ENCODE measurements around the gene TMEM80. TPM values are rescaled to one million over a fixed set of nuclear protein-coding genes. Genes with fewer than 3 reads are reported as not detected.
A peak's percentile ranks its signal among the peaks of the same experiment; 100 is the strongest.

TMEM80 gene
- total RNA-seq, 2 donors from 2014 or later = 18.4 to 36.6 TPM

DNA sequence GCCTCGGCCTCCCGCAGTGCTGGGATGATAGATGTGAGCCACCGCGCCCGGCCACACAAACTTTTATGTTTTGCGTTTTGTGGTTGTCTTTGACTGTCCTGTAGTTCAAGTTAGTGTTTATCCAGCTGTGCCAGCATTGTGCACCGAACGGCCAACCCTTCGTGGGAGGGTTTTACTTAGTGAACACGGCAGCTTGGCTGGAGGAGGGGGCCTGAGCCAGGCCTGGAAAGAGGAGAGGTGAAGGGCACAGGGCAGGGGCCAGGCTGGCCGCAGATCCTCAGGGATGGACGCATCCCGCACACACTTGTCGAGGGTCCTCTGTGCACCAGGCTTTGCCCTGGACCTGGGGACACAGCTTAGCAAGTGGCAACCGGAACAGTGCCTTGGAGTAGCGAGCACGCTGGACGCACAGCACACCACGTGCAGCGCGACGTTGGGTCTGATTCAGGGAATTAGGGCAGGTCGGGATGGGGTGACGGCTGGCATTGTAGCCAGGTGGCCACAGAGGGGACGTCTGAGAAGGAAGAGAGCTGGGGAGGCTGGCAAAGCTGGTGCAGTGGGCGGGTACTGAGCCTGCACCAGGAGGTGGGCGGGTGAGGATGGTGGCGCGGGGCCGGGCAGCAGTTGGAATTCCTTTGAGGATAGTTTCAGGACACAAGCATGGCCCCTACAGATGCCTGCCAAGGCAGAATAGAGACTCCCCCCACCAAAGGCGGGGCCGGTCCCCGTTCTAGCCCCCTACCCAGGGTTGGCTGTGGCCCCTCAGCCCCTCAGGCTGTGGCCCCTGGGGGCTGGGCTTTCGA, 23.8 kb downstream of the TMEM80 start:
- Histone ChIP-seq H3K27ac (no peak overlapping the region), H3K4me1 (peaks cover 18% of the 10 kb centered on the region), H3K9ac (ENCODE audit: low read depth in 2 of 2, low read length in 2 of 2) (no peak overlapping the region), H3K9me3 (no peaks in the 10 kb centered on the region), H3K27me3 (no peaks in the 10 kb centered on the region), H3K4me3 (no peak overlapping the region), H3K36me3 (no peaks in the 10 kb centered on the region)
- intact Hi-C loops (cut with DNase I) = loop anchor here (2.0 to 10.0 kb wide), 2 partner anchors 23 to 165 kb away; no protein-coding TSS in a partner anchor
- peak; percentile 26 for DNase-seq
- TF ChIP-seq, protein P1, sequence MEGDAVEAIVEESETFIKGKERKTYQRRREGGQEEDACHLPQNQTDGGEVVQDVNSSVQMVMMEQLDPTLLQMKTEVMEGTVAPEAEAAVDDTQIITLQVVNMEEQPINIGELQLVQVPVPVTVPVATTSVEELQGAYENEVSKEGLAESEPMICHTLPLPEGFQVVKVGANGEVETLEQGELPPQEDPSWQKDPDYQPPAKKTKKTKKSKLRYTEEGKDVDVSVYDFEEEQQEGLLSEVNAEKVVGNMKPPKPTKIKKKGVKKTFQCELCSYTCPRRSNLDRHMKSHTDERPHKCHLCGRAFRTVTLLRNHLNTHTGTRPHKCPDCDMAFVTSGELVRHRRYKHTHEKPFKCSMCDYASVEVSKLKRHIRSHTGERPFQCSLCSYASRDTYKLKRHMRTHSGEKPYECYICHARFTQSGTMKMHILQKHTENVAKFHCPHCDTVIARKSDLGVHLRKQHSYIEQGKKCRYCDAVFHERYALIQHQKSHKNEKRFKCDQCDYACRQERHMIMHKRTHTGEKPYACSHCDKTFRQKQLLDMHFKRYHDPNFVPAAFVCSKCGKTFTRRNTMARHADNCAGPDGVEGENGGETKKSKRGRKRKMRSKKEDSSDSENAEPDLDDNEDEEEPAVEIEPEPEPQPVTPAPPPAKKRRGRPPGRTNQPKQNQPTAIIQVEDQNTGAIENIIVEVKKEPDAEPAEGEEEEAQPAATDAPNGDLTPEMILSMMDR (IDR thresholded peaks at IDR 0.05) = no peak

DNA sequence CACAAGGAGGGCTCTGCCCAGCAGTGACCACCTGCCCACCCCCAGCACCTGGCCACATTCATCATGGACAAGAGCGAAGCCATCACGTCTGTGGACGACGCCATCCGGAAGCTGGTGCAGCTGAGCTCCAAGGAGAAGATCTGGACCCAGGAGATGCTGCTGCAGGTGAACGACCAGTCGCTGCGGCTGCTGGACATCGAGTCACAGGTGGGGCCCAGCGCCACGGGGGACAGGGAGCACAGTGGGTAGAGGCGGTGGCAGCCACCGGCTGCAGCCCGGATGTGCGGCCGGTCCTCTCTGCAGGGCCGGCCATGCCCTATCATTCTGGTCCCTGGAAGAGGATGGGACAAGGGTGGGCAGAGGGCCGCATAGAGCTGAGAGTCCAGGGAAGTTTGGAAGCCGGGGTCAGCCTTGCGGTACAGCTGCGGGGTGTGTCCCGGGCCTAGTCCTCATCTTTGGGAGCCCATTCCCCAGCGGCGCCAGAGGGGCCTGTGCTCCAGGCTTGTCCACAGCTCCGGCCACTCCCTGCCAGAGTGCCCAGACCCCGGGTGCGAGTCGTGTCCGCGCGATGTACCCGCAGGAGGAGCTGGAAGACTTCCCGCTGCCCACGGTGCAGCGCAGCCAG, 24.5 kb downstream of the TMEM80 start:
- DNase-seq = no peak

DNA sequence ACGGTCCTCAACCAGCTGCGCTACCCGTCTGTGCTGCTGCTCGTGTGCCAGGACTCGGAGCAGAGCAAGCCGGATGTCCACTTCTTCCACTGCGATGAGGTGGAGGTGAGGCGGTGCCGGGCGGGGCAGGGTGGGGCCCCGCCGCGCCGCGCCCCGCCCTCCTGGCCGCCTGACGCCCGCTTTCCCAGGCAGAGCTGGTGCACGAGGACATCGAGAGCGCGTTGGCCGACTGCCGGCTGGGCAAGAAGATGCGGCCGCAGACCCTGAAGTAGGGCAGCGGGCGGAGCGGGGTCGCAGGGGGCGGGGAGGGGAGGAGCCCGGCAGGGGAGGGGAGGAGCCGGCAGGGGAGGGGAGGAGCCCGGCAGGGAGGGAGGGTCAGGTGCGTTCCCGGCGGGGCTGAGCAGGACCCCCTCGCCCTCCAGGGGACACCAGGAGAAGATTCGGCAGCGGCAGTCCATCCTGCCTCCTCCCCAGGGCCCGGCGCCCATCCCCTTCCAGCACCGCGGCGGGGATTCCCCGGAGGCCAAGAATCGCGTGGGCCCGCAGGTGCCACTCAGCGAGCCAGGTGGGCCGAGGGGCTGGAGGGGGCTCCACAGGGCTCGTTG, 25.1 kb downstream of the TMEM80 start:
- peak; percentile 80 for DNase-seq
- Histone ChIP-seq H3K9me3 (no peaks in the 10 kb centered on the region), H3K9ac (ENCODE audit: low read depth in 2 of 2, low read length in 2 of 2) (peak overlapping the region; percentile 12 to 19), H3K4me1 (peaks cover 27% of the 10 kb centered on the region), H3K27ac (no peak overlapping the region), H3K27me3 (peaks cover 5% of the 10 kb centered on the region), H3K36me3 (no peaks in the 10 kb centered on the region), H3K4me3 (no peak overlapping the region)
- intact Hi-C loops (cut with DNase I) = loop anchor here (10.0 kb wide), 1 partner anchor 166 kb away; no protein-coding TSS in a partner anchor
- TF ChIP-seq, protein P1 (IDR thresholded peaks at IDR 0.05) = no peak

More for the DNA sequence above, 24.5 kb downstream of the TMEM80 start:
- Histone ChIP-seq H3K4me1 (peaks cover 20% of the 10 kb centered on the region), H3K27ac (no peak overlapping the region), H3K27me3 (no peaks in the 10 kb centered on the region), H3K9me3 (no peaks in the 10 kb centered on the region), H3K4me3 (no peak overlapping the region), H3K9ac (ENCODE audit: low read depth in 2 of 2, low read length in 2 of 2) (peak overlapping the region in 1 of 2 donors; percentile 19), H3K36me3 (no peaks in the 10 kb centered on the region)
- TF ChIP-seq, protein P1 (IDR thresholded peaks at IDR 0.05) = no peak
- intact Hi-C loops (cut with DNase I) = loop anchor here (10.0 kb wide), 1 partner anchor 165 kb away; no protein-coding TSS in a partner anchor

DNA sequence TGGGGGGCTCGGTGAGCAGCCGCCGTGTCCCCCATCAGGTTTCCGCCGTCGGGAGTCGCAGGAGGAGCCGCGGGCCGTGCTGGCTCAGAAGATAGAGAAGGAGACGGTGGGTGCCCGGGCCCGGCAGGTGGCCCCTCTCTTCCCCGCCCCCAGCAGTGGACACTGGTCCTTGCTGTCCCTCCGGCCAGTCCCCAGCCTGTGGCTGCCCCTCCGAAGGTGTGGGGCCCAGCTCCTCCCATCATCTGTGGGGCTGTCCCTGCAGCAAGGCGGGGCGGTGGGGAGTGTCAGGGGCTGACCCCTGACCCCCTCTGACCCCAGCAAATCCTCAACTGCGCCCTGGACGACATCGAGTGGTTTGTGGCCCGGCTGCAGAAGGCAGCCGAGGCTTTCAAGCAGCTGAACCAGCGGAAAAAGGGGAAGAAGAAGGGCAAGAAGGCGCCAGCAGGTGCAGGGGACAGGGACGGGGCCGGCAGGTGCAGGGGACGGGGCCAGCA, 25.7 kb downstream of the TMEM80 start:
- Histone ChIP-seq H3K9ac (ENCODE audit: low read depth in 2 of 2, low read length in 2 of 2) (peak overlapping the region in 1 of 2 donors; percentile 50), H3K4me3 (no peak overlapping the region), H3K27me3 (peaks cover 5% of the 10 kb centered on the region), H3K36me3 (no peaks in the 10 kb centered on the region), H3K4me1 (peaks cover 30% of the 10 kb centered on the region), H3K27ac (no peak overlapping the region), H3K9me3 (no peaks in the 10 kb centered on the region)
- DNase-seq = no peak
- TF ChIP-seq, protein P1 (IDR thresholded peaks at IDR 0.05) = no peak
- intact Hi-C loops (cut with DNase I) = loop anchor here (10.0 kb wide), 1 partner anchor 166 kb away; no protein-coding TSS in a partner anchor

DNA sequence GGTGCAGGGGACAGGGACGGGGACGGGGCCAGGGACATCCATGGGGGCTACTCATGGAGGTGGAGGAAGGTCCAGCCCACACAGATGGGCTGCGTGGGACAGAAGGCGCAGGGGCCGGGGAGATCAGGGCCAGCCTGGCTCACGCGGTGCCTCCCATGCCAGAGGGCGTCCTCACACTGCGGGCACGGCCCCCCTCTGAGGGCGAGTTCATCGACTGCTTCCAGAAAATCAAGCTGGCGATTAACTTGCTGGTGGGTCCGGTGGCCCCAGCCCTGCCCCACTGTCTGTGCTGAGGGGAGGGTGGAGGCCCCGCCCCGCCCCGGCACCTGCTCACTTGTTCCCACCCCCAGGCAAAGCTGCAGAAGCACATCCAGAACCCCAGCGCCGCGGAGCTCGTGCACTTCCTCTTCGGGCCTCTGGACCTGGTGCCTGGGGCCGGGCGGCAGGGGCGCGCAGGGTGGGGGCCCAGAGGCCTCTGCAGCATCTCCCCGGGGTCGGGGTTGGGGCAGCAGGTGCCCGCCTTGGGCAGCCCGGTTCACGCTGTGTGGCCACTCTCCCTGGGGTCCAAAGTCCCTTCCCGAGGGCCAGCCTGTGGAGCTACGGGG, 26.2 kb downstream of the TMEM80 start:
- peak; percentile 49 for DNase-seq
- Histone ChIP-seq H3K27ac (no peak overlapping the region), H3K27me3 (peaks cover 5% of the 10 kb centered on the region), H3K4me1 (peaks cover 36% of the 10 kb centered on the region), H3K9ac (ENCODE audit: low read depth in 2 of 2, low read length in 2 of 2) (peak overlapping the region in 1 of 2 donors; percentile 50), H3K9me3 (no peaks in the 10 kb centered on the region), H3K4me3 (no peak overlapping the region), H3K36me3 (no peaks in the 10 kb centered on the region)
- TF ChIP-seq, protein P1 (IDR thresholded peaks at IDR 0.05) = no peak
- intact Hi-C loops (cut with DNase I) = loop anchor here (10.0 kb wide), 1 partner anchor 167 kb away; no protein-coding TSS in a partner anchor
